ENCODE measurements around the gene LOXL1. TPM values are rescaled to one million over a fixed set of nuclear protein-coding genes. Genes with fewer than 3 reads are reported as not detected.

LOXL1 gene
- total RNA-seq, 1 donor from 2014 or later: 4.4 TPM

GRCh38 chr15:73899197-73900094 is 26.8 kb upstream of the LOXL1 start:
- DNase-seq (ENCODE audit: low read depth, low spot score): no peak

- no peak for DNase-seq (ENCODE audit: low read depth, low spot score)
These were observed 26.1 kb upstream of the LOXL1 start for GRCh38 chr15:73900095-73900712.

GRCh38 chr15:73901126-73901810 is 25.0 kb upstream of the LOXL1 start:
- DNase-seq (ENCODE audit: low read depth, low spot score): no peak

- DNase-seq (ENCODE audit: low read depth, low spot score): no peak
These were observed 23.9 kb upstream of the LOXL1 start for GRCh38 chr15:73902121-73903020.

GRCh38 chr15:73904026-73904815 is 22.0 kb upstream of the LOXL1 start:
- DNase-seq (ENCODE audit: low read depth, low spot score): no peak

- DNase-seq (ENCODE audit: low read depth, low spot score): no peak
These were observed 20.9 kb upstream of the LOXL1 start for GRCh38 chr15:73905225-73905827.

GRCh38 chr15:73906346-73907034 is 19.8 kb upstream of the LOXL1 start:
- DNase-seq (ENCODE audit: low read depth, low spot score): no peak

GRCh38 chr15:73907035-73907408 is 19.2 kb upstream of the LOXL1 start:
- no peak for DNase-seq (ENCODE audit: low read depth, low spot score)

GRCh38 chr15:73908030-73908821 is 18.0 kb upstream of the LOXL1 start:
- DNase-seq (ENCODE audit: low read depth, low spot score): peak; percentile 15

- DNase-seq (ENCODE audit: low read depth, low spot score): no peak
These were observed 17.5 kb upstream of the LOXL1 start for GRCh38 chr15:73908822-73909122.

GRCh38 chr15:73909651-73910050 is 16.6 kb upstream of the LOXL1 start:
- DNase-seq (ENCODE audit: low read depth, low spot score): no peak

GRCh38 chr15:73910522-73911303 is 15.5 kb upstream of the LOXL1 start:
- no peak for DNase-seq (ENCODE audit: low read depth, low spot score)

GRCh38 chr15:73912030-73912596 is 14.1 kb upstream of the LOXL1 start:
- no peak for DNase-seq (ENCODE audit: low read depth, low spot score)

GRCh38 chr15:73914145-73914544 is 12.1 kb upstream of the LOXL1 start:
- DNase-seq (ENCODE audit: low read depth, low spot score): no peak

- no peak for DNase-seq (ENCODE audit: low read depth, low spot score)
These were observed 11.2 kb upstream of the LOXL1 start for GRCh38 chr15:73915082-73915481.

GRCh38 chr15:73918784-73919183 is 7.5 kb upstream of the LOXL1 start:
- no peak for DNase-seq (ENCODE audit: low read depth, low spot score)

GRCh38 chr15:73919706-73920105 is 6.6 kb upstream of the LOXL1 start:
- no peak for DNase-seq (ENCODE audit: low read depth, low spot score)
